HG03558 (cell line): ENCODE results near the gene B3GNT7.
"Not testable (repeated sequence)": the region's sequence is repeated elsewhere in the genome, so short reads cannot be mapped to it uniquely, and the experiment has no call there.

Source experiments
- ATAC-seq: cut with Tn5 transposase; IDR thresholded peaks from one replicate; pipeline ENCODE4 v1.9.1; 2021; ENCODE audit warnings: moderate number of reproducible peaks; ENCODE audit not compliant: unreplicated experiment; ENCODE audit errors: extremely low read depth

B3GNT7 gene

GRCh38 chr2:231399046-231399852, 3.7 kb downstream of the B3GNT7 start:
- ATAC-seq, result no peak

DNA sequence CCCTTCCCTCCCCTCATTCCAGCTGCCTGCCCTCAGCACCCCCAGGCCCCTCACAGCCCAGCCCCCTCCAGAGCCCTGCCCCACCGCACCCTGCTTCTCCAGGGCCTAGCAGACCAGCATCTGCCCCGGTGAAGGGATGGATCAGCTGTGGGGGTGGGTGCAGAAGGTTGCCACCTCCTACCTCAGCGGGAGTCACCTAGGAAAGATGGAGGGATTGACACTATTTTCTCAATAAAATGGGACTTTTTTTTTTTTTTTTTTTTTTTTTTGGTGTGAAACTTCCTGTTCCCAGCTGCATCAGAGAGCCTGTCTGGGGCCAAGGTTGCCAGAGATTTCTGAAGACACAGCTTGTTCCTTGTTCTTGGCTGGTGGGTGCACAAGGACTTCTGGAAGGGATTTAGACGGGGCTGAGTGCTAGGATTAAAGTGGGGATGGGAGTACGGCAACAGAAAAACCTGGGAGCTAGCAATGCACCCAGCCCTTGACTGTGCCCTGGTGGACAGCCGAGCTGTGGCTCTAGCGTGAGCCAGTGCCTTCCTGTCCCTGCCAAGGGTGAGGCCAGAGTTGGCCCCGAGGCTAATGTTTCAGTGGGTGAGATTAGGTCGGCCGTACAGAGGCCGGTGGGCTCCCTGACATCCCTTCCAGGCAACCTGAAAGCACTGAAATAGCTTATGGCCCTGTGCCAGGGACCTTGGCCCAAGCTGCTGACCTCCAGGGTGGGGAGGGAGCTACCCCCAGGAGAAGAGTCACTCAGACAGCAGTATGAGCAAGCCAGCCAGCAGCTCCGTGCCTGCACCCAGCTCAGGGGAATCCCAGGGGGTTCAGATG, 4.6 kb downstream of the B3GNT7 start:
- ATAC-seq, result no peak

GRCh38 chr2:231400681-231401080, 5.2 kb downstream of the B3GNT7 start:
- not testable (repeated sequence) for ATAC-seq

DNA sequence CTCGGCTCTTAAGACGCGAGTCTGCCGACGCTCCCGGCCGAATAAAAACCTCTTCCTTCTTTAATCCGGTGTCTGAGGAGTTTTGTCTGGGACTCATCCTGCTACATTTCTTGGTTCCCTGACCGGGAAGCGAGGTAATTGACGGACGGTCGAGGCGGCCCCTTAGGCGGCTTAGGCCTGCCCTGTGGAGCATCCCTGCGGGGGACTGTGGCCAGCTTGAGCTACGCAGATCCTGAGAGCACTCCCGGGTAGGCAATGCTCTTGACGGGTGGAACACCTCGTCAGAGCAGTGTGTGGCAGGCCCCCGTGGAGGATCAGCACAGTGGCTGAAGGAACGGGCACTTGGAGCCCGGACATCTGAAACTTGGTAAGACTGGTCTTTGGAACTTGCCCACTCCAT, 5.6 kb downstream of the B3GNT7 start:
- not testable (repeated sequence) for ATAC-seq

GRCh38 chr2:231403421-231404182, 8.1 kb downstream of the B3GNT7 start:
- not testable (repeated sequence) for ATAC-seq

- ATAC-seq, result not testable (repeated sequence)
Measured at GRCh38 chr2:231404183-231404578, 8.7 kb downstream of the B3GNT7 start.

- ATAC-seq, result not testable (repeated sequence)
Measured at GRCh38 chr2:231405601-231406367, 10.3 kb downstream of the B3GNT7 start.

GRCh38 chr2:231407686-231408085, 12.2 kb downstream of the B3GNT7 start:
- not testable (repeated sequence) for ATAC-seq

- not testable (repeated sequence) for ATAC-seq
Measured at GRCh38 chr2:231408304-231408703, 12.8 kb downstream of the B3GNT7 start.

DNA sequence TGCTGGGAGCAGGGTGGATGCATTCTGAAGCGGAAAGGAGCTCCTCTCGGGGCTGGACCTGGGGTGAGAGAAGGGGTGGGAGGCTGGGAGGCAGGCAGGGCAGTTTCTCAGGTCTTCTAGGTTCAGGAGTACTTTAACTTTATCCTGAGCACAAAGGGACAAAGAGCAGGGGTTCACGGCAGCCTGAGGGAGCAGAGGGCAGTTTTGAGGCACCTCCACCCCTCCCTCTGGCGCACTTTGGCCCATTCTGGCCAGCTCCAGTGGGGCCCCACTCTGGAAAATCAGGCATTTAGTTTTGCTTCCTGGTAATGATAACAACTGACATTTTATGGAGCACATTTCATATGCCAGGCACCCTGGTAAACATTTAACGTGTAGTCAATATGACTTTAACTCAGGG, 14.3 kb downstream of the B3GNT7 start:
- ATAC-seq, result no peak

DNA sequence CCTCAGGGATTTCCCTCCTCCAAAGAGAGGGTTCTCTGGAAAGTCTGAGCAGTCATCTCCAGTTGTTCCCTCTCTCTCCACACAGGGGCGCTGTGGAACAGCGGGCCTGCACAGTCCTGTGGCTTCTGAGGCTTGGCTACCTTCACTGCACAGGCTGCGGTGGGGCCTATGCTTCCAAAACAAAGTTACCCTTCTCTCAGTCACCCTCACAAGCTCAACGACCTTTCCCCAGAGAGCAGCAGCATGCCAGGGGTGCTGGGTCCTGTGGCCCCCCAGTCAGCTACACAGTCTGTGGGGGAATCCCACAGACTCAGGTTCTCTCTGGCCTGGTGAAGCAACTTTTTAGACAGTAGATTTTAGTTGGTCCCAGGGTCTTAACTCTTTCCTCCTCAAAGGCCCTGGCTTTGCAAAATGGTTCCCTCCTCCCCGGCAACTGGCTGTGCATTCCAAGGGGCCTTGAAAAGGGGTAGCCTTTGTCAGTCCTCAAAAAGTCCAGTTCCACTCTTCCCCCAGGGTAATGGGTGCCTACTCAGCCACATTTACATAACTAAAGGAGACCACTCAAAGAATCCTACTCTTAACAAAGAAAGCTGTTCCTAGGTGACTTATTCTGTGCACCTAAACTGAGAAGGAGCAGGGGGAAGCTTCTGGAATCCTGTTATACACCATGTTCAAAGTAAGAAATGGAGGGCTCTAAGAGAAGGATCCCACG, 14.9 kb downstream of the B3GNT7 start:
- no peak for ATAC-seq

DNA sequence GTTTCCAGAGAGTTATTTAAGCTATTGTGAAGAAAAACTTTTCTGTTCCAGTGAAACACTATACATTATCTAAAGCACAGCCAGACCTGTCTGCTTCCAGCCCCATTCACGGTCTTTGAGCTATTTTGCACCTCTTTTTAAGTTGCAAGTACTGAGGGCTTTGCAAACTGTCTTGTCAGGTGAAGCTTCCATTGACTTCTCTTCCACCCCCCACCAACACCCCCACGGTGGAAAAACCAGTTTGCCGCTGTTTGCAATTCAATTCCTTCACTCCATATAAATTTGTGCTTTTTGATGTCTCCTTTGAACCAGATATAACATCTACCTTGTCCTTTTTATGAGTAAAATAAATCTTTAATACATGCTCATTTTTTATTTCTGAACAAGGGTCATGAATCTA, 15.7 kb downstream of the B3GNT7 start:
- no peak for ATAC-seq

GRCh38 chr2:231411831-231412617, 16.5 kb downstream of the B3GNT7 start:
- ATAC-seq, result peak; percentile 88

DNA sequence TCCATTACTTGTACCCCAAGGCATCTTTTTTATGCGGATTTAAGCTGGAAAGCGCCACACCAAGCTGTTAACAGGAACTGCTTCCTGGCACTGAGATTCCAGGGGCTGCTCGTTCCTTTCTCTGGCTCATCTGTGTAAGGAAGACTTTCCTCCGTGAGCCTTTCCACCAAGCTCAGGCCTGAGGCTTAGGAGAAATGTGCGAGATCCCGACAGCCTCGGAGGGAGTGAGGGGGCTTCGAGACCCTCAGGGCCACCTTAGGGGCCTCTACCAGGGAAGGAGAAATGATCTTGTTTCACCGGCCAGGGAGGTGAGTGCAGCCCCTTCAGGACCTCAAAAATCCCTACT, 17.1 kb downstream of the B3GNT7 start:
- no peak for ATAC-seq

- no peak for ATAC-seq
Measured at GRCh38 chr2:231413456-231413855, 17.9 kb downstream of the B3GNT7 start.

DNA sequence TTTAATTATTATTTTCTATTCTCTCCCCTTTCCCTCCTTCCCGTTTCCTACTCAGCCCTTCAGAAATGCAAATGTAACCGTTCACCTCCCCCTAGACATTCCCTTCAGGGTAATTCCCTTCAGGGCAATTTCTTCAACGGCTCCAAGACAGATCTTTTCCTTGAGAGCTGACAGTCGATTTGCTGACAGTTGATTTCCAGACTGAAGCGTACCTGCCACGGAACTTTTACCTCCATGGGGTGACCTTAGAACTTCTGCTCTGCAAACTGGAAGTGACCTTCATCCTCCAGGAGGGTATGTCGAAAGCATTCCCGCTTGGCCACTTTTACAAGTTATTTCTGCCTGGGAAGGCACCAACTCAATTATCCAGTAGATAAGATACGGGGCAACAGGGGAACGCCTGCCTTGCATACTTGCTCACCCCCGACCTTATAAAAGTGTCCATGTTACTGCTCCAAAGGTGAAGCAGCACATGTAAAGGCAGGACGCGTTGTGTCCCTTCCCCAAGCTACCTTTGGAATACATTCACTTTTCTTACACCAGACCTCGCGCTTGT, 18.5 kb downstream of the B3GNT7 start:
- no peak for ATAC-seq

DNA sequence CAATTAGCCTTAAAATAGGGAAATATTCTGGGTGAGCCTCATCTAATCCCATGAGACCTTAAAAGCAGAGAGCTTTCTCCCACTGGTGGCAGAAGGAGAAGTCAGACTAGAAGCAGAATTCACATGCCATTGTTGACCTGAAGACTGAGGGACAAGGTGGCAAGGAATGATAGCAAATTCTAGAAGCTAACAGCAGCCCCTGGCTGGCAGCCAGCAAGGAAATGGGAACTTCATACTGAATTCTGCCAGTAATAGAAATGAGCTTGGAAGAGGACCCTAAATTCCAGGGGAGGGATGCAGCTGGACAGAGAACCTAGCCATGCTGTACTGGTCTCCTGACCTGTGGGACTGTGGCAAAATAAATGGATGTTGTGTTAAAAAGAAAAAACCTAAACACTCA, 19.5 kb downstream of the B3GNT7 start:
- no peak for ATAC-seq
